ENCODE results near the gene GAS2L2.
"Not testable (repeated sequence)": the region's sequence is repeated elsewhere in the genome, so short reads cannot be mapped to it uniquely, and the experiment has no call there.

Gene GAS2L2

GRCh38 chr17:35729405-35729833 is 23.6 kb downstream of the GAS2L2 start:
- DNase-seq: no peak

GRCh38 chr17:35728551-35728950 is 24.5 kb downstream of the GAS2L2 start:
- DNase-seq: no peak

GRCh38 chr17:35727635-35728034 is 25.4 kb downstream of the GAS2L2 start:
- DNase-seq: no peak

- no peak for DNase-seq
Measured at GRCh38 chr17:35726953-35727460, 26.0 kb downstream of the GAS2L2 start.

GRCh38 chr17:35726127-35726952 is 26.7 kb downstream of the GAS2L2 start:
- DNase-seq: peak in 1 of 51 donors; percentile 7

- DNase-seq: no peak
Measured at GRCh38 chr17:35725802-35726126, 27.3 kb downstream of the GAS2L2 start.

- no peak for DNase-seq
Measured at GRCh38 chr17:35725058-35725457, 28.0 kb downstream of the GAS2L2 start.

GRCh38 chr17:35723735-35724134 is 29.3 kb downstream of the GAS2L2 start:
- DNase-seq: no peak

GRCh38 chr17:35717475-35717874 is 35.6 kb downstream of the GAS2L2 start:
- DNase-seq: no peak

- no peak for DNase-seq
Measured at GRCh38 chr17:35716897-35717465, 36.1 kb downstream of the GAS2L2 start.

- DNase-seq: no peak
Measured at GRCh38 chr17:35716173-35716572, 36.9 kb downstream of the GAS2L2 start.

GRCh38 chr17:35715416-35715815 is 37.6 kb downstream of the GAS2L2 start:
- peak in 5 of 51 donors; percentile 6 to 41 (median 8) for DNase-seq

- no peak for DNase-seq
Measured at GRCh38 chr17:35714988-35715387, 38.1 kb downstream of the GAS2L2 start.

- peak in 1 of 51 donors; percentile 37 for DNase-seq
Measured at GRCh38 chr17:35713069-35713728, 39.8 kb downstream of the GAS2L2 start.

- no peak for DNase-seq
Measured at GRCh38 chr17:35710950-35711349, 42.1 kb downstream of the GAS2L2 start.

GRCh38 chr17:35709874-35710273 is 43.2 kb downstream of the GAS2L2 start:
- DNase-seq: no peak

- DNase-seq: no peak
Measured at GRCh38 chr17:35708951-35709350, 44.1 kb downstream of the GAS2L2 start.

- DNase-seq: no peak
Measured at GRCh38 chr17:35708149-35708548, 44.9 kb downstream of the GAS2L2 start.

GRCh38 chr17:35705705-35706104 is 47.3 kb downstream of the GAS2L2 start:
- DNase-seq: no peak

- no peak for DNase-seq
Measured at GRCh38 chr17:35705230-35705629, 47.8 kb downstream of the GAS2L2 start.

- DNase-seq: not testable (repeated sequence)
Measured at GRCh38 chr17:35703308-35703707, 49.7 kb downstream of the GAS2L2 start.

GRCh38 chr17:35701491-35701890 is 51.5 kb downstream of the GAS2L2 start:
- DNase-seq: no peak

- no peak for DNase-seq
Measured at GRCh38 chr17:35700150-35700549, 52.9 kb downstream of the GAS2L2 start.
